ENCODE data around the gene PADI3. TPM values are rescaled to one million over a fixed set of nuclear protein-coding genes. Genes with fewer than 3 reads are reported as not detected.

PADI3 gene
- total RNA-seq, 3 donors from 2014 or later (not counting 1 experiment from before 2014, with no cell fraction given): not detected

DNA sequence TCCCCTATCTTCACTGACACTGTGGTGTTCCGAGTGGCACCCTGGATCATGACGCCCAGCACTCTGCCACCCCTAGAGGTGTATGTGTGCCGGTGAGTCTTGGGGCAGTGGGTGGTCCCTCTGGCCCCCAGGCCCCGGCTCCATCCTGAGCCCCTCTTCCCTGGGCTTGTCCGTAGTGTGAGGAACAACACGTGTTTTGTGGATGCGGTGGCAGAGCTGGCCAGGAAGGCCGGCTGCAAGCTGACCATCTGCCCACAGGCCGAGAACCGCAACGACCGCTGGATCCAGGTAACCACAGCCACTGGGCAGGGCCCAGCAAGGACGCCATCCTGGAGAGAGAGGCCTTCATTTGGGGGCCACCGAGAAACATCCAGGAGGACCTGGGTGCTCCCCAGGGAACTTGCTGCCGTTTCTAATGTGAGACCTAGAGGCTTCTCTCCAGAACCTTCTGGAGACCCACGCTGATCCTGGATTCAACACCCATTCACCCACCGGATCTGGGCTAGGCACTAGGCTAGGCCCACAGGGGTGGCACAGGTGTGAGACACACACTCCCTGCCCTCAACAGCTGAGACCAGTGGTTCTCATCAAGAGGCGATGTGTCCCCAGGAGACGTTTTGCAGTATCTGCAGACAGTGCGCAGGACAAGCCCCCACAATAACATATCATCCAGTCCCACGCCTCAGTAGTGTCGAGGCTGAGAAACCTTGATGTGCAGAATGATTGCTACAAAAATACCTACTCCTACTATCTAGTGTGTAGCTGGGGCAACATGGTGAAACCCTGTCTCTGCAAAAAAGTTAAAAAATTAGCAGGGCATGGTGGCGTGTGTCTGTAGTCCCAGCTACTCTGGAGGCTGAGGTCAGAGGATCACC is 22.2 kb downstream of the PADI3 start:
- 90% methylated on average over 23 of the region's 23 CpGs for WGBS (ENCODE audit: insufficient coverage)
- intact Hi-C loops (cut with micrococcal nuclease): no loop called here
- TF ChIP-seq, protein P1, sequence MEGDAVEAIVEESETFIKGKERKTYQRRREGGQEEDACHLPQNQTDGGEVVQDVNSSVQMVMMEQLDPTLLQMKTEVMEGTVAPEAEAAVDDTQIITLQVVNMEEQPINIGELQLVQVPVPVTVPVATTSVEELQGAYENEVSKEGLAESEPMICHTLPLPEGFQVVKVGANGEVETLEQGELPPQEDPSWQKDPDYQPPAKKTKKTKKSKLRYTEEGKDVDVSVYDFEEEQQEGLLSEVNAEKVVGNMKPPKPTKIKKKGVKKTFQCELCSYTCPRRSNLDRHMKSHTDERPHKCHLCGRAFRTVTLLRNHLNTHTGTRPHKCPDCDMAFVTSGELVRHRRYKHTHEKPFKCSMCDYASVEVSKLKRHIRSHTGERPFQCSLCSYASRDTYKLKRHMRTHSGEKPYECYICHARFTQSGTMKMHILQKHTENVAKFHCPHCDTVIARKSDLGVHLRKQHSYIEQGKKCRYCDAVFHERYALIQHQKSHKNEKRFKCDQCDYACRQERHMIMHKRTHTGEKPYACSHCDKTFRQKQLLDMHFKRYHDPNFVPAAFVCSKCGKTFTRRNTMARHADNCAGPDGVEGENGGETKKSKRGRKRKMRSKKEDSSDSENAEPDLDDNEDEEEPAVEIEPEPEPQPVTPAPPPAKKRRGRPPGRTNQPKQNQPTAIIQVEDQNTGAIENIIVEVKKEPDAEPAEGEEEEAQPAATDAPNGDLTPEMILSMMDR (IDR thresholded peaks at IDR 0.05): no peak

GRCh38 chr1:17272066-17272465 is 23.2 kb downstream of the PADI3 start:
- no peak overlapping the region for H3K4me3 ChIP-seq (ENCODE audit: low read length)
- no peaks in the 10 kb centered on the region for H3K4me1 Mint-ChIP-seq
- TF ChIP-seq, protein P1 (IDR thresholded peaks at IDR 0.05): no peak
- H3K4me1 ChIP-seq (ENCODE audit: control insufficient read depth, insufficient read depth, low read length): no peaks in the 10 kb centered on the region
- intact Hi-C loops (cut with micrococcal nuclease): no loop called here
- WGBS (ENCODE audit: insufficient coverage): 87% methylated on average over 5 of the region's 6 CpGs
- DNase-seq (no peak), ATAC-seq (no peak)
- H3K4me3 Mint-ChIP-seq: no peak overlapping the region
- no peaks in the 10 kb centered on the region for H3K9me3 Mint-ChIP-seq
- no peak overlapping the region for H3K27ac Mint-ChIP-seq
- H3K27ac ChIP-seq (ENCODE audit: low read length): no peak overlapping the region
- H3K27me3 Mint-ChIP-seq (ENCODE audit: low read depth in 2 of 2): peaks cover 0 to 7% of the 10 kb centered on the region in 2 donors
- no peaks in the 10 kb centered on the region for H3K27me3 ChIP-seq (ENCODE audit: control insufficient read depth, insufficient read depth, low read length)
- H3K36me3 Mint-ChIP-seq: no peaks in the 10 kb centered on the region
- H3K9me3 ChIP-seq (ENCODE audit: control insufficient read depth, insufficient read depth, low read length): no peaks in the 10 kb centered on the region
- H3K36me3 ChIP-seq (ENCODE audit: control insufficient read depth, insufficient read depth, low read length): no peaks in the 10 kb centered on the region

More for the DNA sequence above, 22.2 kb downstream of the PADI3 start:
- no peaks in the 10 kb centered on the region for H3K4me1 ChIP-seq (ENCODE audit: control insufficient read depth, insufficient read depth, low read length)
- no peak overlapping the region for H3K4me3 ChIP-seq (ENCODE audit: low read length)
- no peaks in the 10 kb centered on the region for H3K4me1 Mint-ChIP-seq
- ATAC-seq (no peak), DNase-seq (no peak)
- peaks cover 0 to 7% of the 10 kb centered on the region in 2 donors for H3K27me3 Mint-ChIP-seq (ENCODE audit: low read depth in 2 of 2)
- no peak overlapping the region for H3K27ac ChIP-seq (ENCODE audit: low read length)
- no peaks in the 10 kb centered on the region for H3K27me3 ChIP-seq (ENCODE audit: control insufficient read depth, insufficient read depth, low read length)
- no peaks in the 10 kb centered on the region for H3K9me3 Mint-ChIP-seq
- no peak overlapping the region for H3K27ac Mint-ChIP-seq
- no peak overlapping the region for H3K4me3 Mint-ChIP-seq
- no peaks in the 10 kb centered on the region for H3K36me3 Mint-ChIP-seq
- no peaks in the 10 kb centered on the region for H3K36me3 ChIP-seq (ENCODE audit: control insufficient read depth, insufficient read depth, low read length)
- H3K9me3 ChIP-seq (ENCODE audit: control insufficient read depth, insufficient read depth, low read length): no peaks in the 10 kb centered on the region

DNA sequence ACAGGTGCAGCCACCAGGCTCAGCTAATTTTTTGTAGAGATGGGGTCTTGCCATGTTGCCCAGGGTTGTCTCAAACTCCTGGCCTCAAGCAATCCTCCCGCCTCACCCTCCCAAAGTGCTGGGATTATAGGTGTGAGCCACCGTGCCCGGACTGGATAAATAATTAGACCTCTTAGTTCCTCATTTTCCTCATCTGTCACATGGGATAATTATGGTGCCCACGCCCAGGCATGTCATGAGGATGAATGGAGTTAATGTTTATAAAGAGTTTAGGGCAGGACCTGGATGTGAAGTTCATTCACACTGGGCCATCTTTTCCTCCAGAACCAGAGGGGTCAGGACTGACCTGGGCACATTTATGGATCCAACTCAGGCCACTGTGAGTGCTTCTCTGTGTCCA is 23.7 kb downstream of the PADI3 start:
- ATAC-seq (no peak), DNase-seq (no peak)
- H3K4me1 ChIP-seq (ENCODE audit: control insufficient read depth, insufficient read depth, low read length): no peaks in the 10 kb centered on the region
- Mint-ChIP-seq H3K9me3 (no peaks in the 10 kb centered on the region), H3K4me3 (no peak overlapping the region), H3K4me1 (no peaks in the 10 kb centered on the region), H3K36me3 (no peaks in the 10 kb centered on the region), H3K27ac (no peak overlapping the region), H3K27me3 (ENCODE audit: low read depth in 2 of 2) (peaks cover 0 to 7% of the 10 kb centered on the region in 2 donors)
- TF ChIP-seq, protein P1 (IDR thresholded peaks at IDR 0.05): no peak
- H3K27ac ChIP-seq (ENCODE audit: low read length): no peak overlapping the region
- no peaks in the 10 kb centered on the region for H3K36me3 ChIP-seq (ENCODE audit: control insufficient read depth, insufficient read depth, low read length)
- intact Hi-C loops (cut with micrococcal nuclease): no loop called here
- no peak overlapping the region for H3K4me3 ChIP-seq (ENCODE audit: low read length)
- no peaks in the 10 kb centered on the region for H3K27me3 ChIP-seq (ENCODE audit: control insufficient read depth, insufficient read depth, low read length)
- 100% methylated on average over 1 of the region's 4 CpGs for WGBS (ENCODE audit: insufficient coverage)
- no peaks in the 10 kb centered on the region for H3K9me3 ChIP-seq (ENCODE audit: control insufficient read depth, insufficient read depth, low read length)

Data from natural killer cell (primary cell).